CD4-positive, alpha-beta T cell treated with Interleukin-2 at 100 ng/mL for 4 hours (primary cell): Measurements from ENCODE around the gene PLCH2.

Experiments used
- DNase-seq: peaks from one replicate; pipeline ENCODE4 v3.0.0-alpha.2; 2020; ENCODE audit warnings: low spot score

The PLCH2 gene

GRCh38 chr1:2515763-2516080, 39.6 kb downstream of the PLCH2 start:
- DNase-seq, result no peak

GRCh38 chr1:2516124-2516523, 40.0 kb downstream of the PLCH2 start:
- DNase-seq, result no peak

GRCh38 chr1:2516946-2517345, 40.9 kb downstream of the PLCH2 start:
- DNase-seq, result no peak

- DNase-seq, result no peak
Observed at GRCh38 chr1:2517966-2518365, 41.9 kb downstream of the PLCH2 start.

GRCh38 chr1:2518528-2518927, 42.4 kb downstream of the PLCH2 start:
- no peak for DNase-seq

- no peak for DNase-seq
Observed at GRCh38 chr1:2519029-2519685, 43.1 kb downstream of the PLCH2 start.

GRCh38 chr1:2519729-2520128, 43.6 kb downstream of the PLCH2 start:
- DNase-seq, result no peak

GRCh38 chr1:2520206-2520605, 44.1 kb downstream of the PLCH2 start:
- DNase-seq, result no peak

- DNase-seq, result no peak
Observed at GRCh38 chr1:2520806-2521205, 44.7 kb downstream of the PLCH2 start.

GRCh38 chr1:2522230-2522629, 46.1 kb downstream of the PLCH2 start:
- no peak for DNase-seq

GRCh38 chr1:2523191-2523890, 47.3 kb downstream of the PLCH2 start:
- peak; percentile 32 for DNase-seq

- peak; percentile 58 for DNase-seq
Observed at GRCh38 chr1:2523891-2524609, 48.0 kb downstream of the PLCH2 start.

- DNase-seq, result no peak
Observed at GRCh38 chr1:2525572-2525919, 49.5 kb downstream of the PLCH2 start.

- peak; percentile 87 for DNase-seq
Observed at GRCh38 chr1:2525920-2526823, 50.1 kb downstream of the PLCH2 start, which contains the start of gene PANK4. Gene PANK4 (minus strand): TSS chr1:2526596. CDS start chr1:2526587, 9 bp downstream.

GRCh38 chr1:2526824-2527555, 50.9 kb downstream of the PLCH2 start:
- DNase-seq, result peak; percentile 35

GRCh38 chr1:2527556-2527860, 51.4 kb downstream of the PLCH2 start:
- no peak for DNase-seq

- no peak for DNase-seq
Observed at GRCh38 chr1:2528016-2528415, 51.9 kb downstream of the PLCH2 start.

GRCh38 chr1:2528611-2528965, 52.5 kb downstream of the PLCH2 start:
- no peak for DNase-seq

- DNase-seq, result peak; percentile 59
Observed at GRCh38 chr1:2528966-2529783, 53.1 kb downstream of the PLCH2 start.

- DNase-seq, result no peak
Observed at GRCh38 chr1:2529784-2530512, 53.9 kb downstream of the PLCH2 start, which contains the start of gene HES5. Gene HES5 (minus strand): TSS chr1:2530263. CDS start chr1:2530164, 99 bp downstream.
